ENCODE results near the gene IZUMO4. TPM values are rescaled to one million over a fixed set of nuclear protein-coding genes. Genes with fewer than 3 reads are reported as not detected.
A peak's percentile ranks its signal among the peaks of the same experiment; 100 is the strongest.

IZUMO4 gene
- total RNA-seq, 2 donors from 2014 or later = 0.67 to 1.4 TPM

DNA sequence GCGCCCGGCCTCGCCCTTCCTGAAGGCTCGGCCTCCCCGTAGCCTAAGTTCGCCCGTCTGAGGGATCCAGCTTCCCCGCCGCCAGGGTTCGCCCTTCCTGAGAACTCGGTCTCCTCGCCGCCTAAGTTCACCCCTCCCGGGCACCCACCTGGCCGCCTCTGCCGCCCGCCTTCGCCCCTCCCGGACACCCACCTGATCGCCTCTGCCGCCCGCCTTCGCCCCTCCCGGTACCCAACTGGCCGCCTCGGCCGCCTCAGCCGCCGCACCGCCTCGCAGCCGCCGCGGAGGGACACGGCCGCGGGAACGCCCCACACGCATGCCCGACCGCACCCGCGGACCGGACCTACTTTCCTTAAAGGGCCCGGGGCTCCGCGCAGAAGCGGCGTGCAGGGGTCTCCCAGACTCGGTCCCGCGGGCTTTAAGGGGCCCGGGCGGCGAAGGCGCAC is 658 bp upstream of the IZUMO4 start, which contains the start of gene MOB3A:
Gene MOB3A (minus strand): TSS at position 293 of the 446 bp plus-strand sequence. CDS start 17,766 bp downstream, outside the sequence.
- Histone ChIP-seq H3K27me3 (no peaks in the 10 kb centered on the region), H3K9me3 (no peaks in the 10 kb centered on the region), H3K27ac (peak within 1 kb of the TSS; percentile 95 to 96), H3K36me3 (peaks cover 21% of the 10 kb centered on the region), H3K4me1 (peaks cover 0 to 45% of the 10 kb centered on the region in 2 donors), H3K4me3 (peak within 1 kb of the TSS; percentile 80 to 85)
- peak; percentile 92 for DNase-seq (ENCODE audit: low spot score)
- peak; percentile 45 to 76 for TF ChIP-seq CTCF (IDR thresholded peaks at IDR 0.05)

GRCh38 chr19:2097203-2097885 is 629 bp downstream of the IZUMO4 start:
- H3K27me3 ChIP-seq = no peaks in the 10 kb centered on the region
- H3K4me1 ChIP-seq = peaks cover 0 to 34% of the 10 kb centered on the region in 2 donors
- H3K27ac ChIP-seq = peak overlapping the region; percentile 46 to 70
- no peaks in the 10 kb centered on the region for H3K9me3 ChIP-seq
- peak overlapping the region; percentile 27 to 51 for H3K4me3 ChIP-seq
- H3K36me3 ChIP-seq = peaks cover 32% of the 10 kb centered on the region
- DNase-seq (ENCODE audit: low spot score) = no peak
- TF ChIP-seq CTCF (IDR thresholded peaks at IDR 0.05) = no peak

- TF ChIP-seq CTCF (IDR thresholded peaks at IDR 0.05) = no peak
- H3K9me3 ChIP-seq = no peaks in the 10 kb centered on the region
- no peaks in the 10 kb centered on the region for H3K27me3 ChIP-seq
- H3K4me3 ChIP-seq = no peak overlapping the region
- no peak for DNase-seq (ENCODE audit: low spot score)
- H3K4me1 ChIP-seq = peaks cover 0 to 32% of the 10 kb centered on the region in 2 donors
- H3K36me3 ChIP-seq = peaks cover 32% of the 10 kb centered on the region
- no peak overlapping the region for H3K27ac ChIP-seq
These were observed 1.2 kb downstream of the IZUMO4 start for GRCh38 chr19:2097886-2098327.

- Histone ChIP-seq H3K36me3 (peaks cover 32% of the 10 kb centered on the region), H3K27ac (no peak overlapping the region), H3K4me1 (peaks cover 0 to 26% of the 10 kb centered on the region in 2 donors), H3K27me3 (no peaks in the 10 kb centered on the region), H3K9me3 (no peaks in the 10 kb centered on the region), H3K4me3 (no peak overlapping the region)
- no peak for DNase-seq (ENCODE audit: low spot score)
- TF ChIP-seq CTCF (IDR thresholded peaks at IDR 0.05) = no peak
These were observed 2.4 kb downstream of the IZUMO4 start for GRCh38 chr19:2099054-2099501.

- Histone ChIP-seq H3K27me3 (no peaks in the 10 kb centered on the region), H3K27ac (no peak overlapping the region), H3K36me3 (peaks cover 36% of the 10 kb centered on the region), H3K9me3 (no peaks in the 10 kb centered on the region), H3K4me3 (no peak overlapping the region), H3K4me1 (peaks cover 0 to 15% of the 10 kb centered on the region in 2 donors)
- DNase-seq (ENCODE audit: low spot score) = no peak
- TF ChIP-seq CTCF (IDR thresholded peaks at IDR 0.05) = no peak
These were observed 3.4 kb downstream of the IZUMO4 start for GRCh38 chr19:2099937-2100718.
